Natural killer cell (primary cell): ENCODE measurements around the gene NFS1. TPM values are rescaled to one million over a fixed set of nuclear protein-coding genes. Genes with fewer than 3 reads are reported as not detected.

Experiments used
- ATAC-seq, 3 donors: fragments of 150-1000 bp in 2 of 3; fragments of 200-7000 bp in 1 of 3; cut with Tn5 transposase; 1 replicate in 1 of 3; 2 replicates in 2 of 3; pipeline ENCODE4 v1.10.0; 2021; ENCODE audit warnings: mild to moderate bottlenecking in 2 of 3, moderate library complexity in 2 of 3
- DNase-seq, 2 donors: peaks; one replicate each; pipeline versions ENCODE4 v3.0.0 to v3.0.0-alpha.2; 2013 to 2021; ENCODE audit warnings: mixed read lengths in 1 of 2
- H3K27ac ChIP-seq: one replicate; pipeline ENCODE4 v1.5.1; 2013; ENCODE audit warnings: mild to moderate bottlenecking, low read length
- H3K27me3 ChIP-seq: one replicate; pipeline ENCODE4 v1.6.1; 2013; ENCODE audit warnings: low read length; ENCODE audit not compliant: control insufficient read depth, insufficient read depth
- H3K36me3 ChIP-seq: one replicate; pipeline ENCODE4 v1.6.1; 2013; ENCODE audit warnings: low read length; ENCODE audit not compliant: control insufficient read depth, insufficient read depth
- H3K4me1 ChIP-seq: one replicate; pipeline ENCODE4 v1.6.1; 2013; ENCODE audit warnings: low read length; ENCODE audit not compliant: control insufficient read depth, insufficient read depth
- H3K4me3 ChIP-seq: one replicate; pipeline ENCODE4 v1.5.1; 2013; ENCODE audit warnings: low read length
- H3K9me3 ChIP-seq: one replicate; pipeline ENCODE4 v1.6.1; 2013; ENCODE audit warnings: low read length; ENCODE audit not compliant: control insufficient read depth, insufficient read depth
- H3K27ac Mint-ChIP-seq, 2 donors: one replicate each; pipeline ENCODE4 v1.8.0; 2022; ENCODE audit warnings: mild to moderate bottlenecking in 2 of 2, mixed read lengths in 2 of 2, moderate library complexity in 1 of 2
- H3K27me3 Mint-ChIP-seq, 2 donors: one replicate each; pipeline ENCODE4 v1.8.0; 2022; ENCODE audit warnings: low read depth in 2 of 2, mixed read lengths in 2 of 2
- H3K36me3 Mint-ChIP-seq: one replicate; pipeline ENCODE4 v1.8.0; 2022; ENCODE audit warnings: mixed read lengths
- H3K4me1 Mint-ChIP-seq, 2 donors: one replicate each; pipeline ENCODE4 v1.8.0; 2022; ENCODE audit warnings: mixed read lengths in 2 of 2
- H3K4me3 Mint-ChIP-seq: one replicate; pipeline ENCODE4 v1.8.0; 2022; ENCODE audit warnings: mild to moderate bottlenecking, moderate library complexity, mixed read lengths
- H3K9me3 Mint-ChIP-seq, 2 donors: one replicate each; pipeline ENCODE4 v1.8.0; 2022; ENCODE audit warnings: mixed read lengths in 2 of 2
- WGBS: methylation state at CpG from one replicate; pipeline ENCODE4 v1.1.7; 2013; ENCODE audit warnings: missing lambda C conversion rate; ENCODE audit not compliant: insufficient coverage; 5-methylcytosine and 5-hydroxymethylcytosine counted together
- intact Hi-C: fragments of 100-400 bp; cut with micrococcal nuclease; formaldehyde crosslinking; loops from one replicate; pipeline ENCODE4 v1.14.2; 2022
- total RNA-seq, 4 donors: library from RNA; stranded (reverse); fragments of 120-200 nt in 1 of 4; gene quantifications; one replicate each; pipeline versions ENCODE4 v1.2.3 to v1.2.4, GENCODE V29; 2013 to 2022
- TF ChIP-seq, protein P1 (sequence below): fragments of 200-600 bp; IDR thresholded peaks from one replicate; pipeline ENCODE4 v1.8.0; 2022; ENCODE audit warnings: antibody characterized with exemption

Gene NFS1
- total RNA-seq, 3 donors from 2014 or later (not counting 1 experiment from before 2014, with no cell fraction given) = 11.3 to 20.8 (median 16.0) TPM

DNA sequence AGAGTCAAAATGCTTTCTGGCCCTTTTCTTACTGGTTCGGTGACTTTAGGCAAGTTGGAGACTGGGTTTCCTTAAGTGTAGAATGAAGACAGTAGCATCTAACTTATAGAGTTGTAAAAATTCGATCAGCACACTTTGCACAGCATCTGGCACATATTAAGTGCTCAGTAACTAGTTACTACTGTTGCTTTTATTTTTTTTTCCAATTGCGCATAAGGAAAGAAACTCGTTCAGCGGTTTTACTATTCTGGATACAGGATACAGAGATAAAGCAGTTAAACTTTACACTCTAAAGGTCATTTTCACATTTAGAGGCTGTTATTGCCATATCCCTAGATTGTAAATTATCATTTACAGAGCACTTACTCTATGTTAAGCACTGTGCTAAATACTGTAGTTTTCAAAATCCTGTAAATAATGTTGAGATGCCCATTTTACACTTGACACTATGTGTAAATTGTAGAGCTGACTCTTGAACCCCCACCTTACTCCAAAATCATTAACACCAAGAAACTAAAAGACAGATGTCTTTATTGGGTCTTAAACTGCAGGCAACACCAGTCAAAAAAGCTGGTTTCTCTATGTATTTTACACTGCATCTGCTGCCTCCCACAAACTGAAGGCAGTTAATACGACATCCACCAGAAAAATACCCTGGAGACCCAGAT, 939 bp upstream of the NFS1 start:
- H3K27ac ChIP-seq = peak overlapping the region; percentile 93
- WGBS = 33% methylated on average over 6 of the region's 6 CpGs
- H3K27ac Mint-ChIP-seq = peak overlapping the region; percentile 89 to 96
- no peaks in the 10 kb centered on the region for H3K9me3 Mint-ChIP-seq
- no peaks in the 10 kb centered on the region for H3K27me3 Mint-ChIP-seq
- peak overlapping the region; percentile 95 for H3K4me3 ChIP-seq
- H3K36me3 ChIP-seq = peaks cover 42% of the 10 kb centered on the region
- H3K4me1 ChIP-seq = peaks cover 12% of the 10 kb centered on the region
- no peak for DNase-seq
- no peak for ATAC-seq
- H3K4me3 Mint-ChIP-seq = peak overlapping the region; percentile 99
- no peaks in the 10 kb centered on the region for H3K27me3 ChIP-seq
- H3K9me3 ChIP-seq = no peaks in the 10 kb centered on the region
- H3K36me3 Mint-ChIP-seq = peaks cover 19% of the 10 kb centered on the region
- H3K4me1 Mint-ChIP-seq = peaks cover 49 to 55% of the 10 kb centered on the region in 2 donors
- intact Hi-C loops = loop anchor here (1.0 to 10.0 kb wide), 4 partner anchors 38 to 235 kb away; partner anchors contain the start of genes CPNE1 and RBM12
- TF ChIP-seq, protein P1, sequence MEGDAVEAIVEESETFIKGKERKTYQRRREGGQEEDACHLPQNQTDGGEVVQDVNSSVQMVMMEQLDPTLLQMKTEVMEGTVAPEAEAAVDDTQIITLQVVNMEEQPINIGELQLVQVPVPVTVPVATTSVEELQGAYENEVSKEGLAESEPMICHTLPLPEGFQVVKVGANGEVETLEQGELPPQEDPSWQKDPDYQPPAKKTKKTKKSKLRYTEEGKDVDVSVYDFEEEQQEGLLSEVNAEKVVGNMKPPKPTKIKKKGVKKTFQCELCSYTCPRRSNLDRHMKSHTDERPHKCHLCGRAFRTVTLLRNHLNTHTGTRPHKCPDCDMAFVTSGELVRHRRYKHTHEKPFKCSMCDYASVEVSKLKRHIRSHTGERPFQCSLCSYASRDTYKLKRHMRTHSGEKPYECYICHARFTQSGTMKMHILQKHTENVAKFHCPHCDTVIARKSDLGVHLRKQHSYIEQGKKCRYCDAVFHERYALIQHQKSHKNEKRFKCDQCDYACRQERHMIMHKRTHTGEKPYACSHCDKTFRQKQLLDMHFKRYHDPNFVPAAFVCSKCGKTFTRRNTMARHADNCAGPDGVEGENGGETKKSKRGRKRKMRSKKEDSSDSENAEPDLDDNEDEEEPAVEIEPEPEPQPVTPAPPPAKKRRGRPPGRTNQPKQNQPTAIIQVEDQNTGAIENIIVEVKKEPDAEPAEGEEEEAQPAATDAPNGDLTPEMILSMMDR = no peak

DNA sequence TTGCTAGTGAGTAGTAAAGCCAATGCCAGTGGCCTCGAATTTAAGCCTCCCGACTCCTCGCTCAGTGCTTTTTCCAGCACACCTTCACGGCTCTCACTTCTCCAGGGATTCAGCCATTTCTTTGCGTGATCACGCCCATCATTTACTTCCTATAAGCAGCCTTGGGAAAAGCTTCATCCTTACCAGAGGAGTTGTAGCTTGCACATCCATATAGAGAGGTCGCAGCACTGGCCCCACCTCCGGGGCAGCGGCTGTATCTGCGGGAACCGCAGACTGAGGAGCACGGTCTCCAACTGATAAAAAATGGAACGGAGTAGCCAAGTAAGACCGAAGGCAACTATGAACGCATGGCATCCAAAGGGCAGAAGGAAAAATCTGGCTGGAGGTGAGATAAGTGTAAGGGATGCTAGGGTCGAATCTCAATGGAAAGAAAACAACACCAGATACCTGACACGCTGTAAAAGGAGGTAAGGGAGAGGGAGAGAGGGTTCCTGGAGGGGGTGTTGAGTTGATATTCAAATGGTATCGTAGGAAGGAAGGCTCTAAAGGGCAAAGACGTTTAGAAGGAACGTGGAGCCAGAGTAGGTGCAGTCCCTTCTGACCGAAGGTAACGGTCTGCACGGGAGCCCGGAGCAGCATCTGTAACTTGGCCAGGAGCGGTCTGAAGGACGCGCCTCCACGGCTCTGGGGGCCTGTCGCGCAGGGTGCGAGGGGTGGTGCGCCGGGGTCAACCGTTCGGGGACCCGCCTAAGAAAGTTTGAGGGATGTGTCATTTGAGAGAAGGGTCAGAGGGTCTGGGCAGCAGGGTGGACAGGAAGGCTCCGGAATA, 640 bp downstream of the NFS1 start:
- H3K27ac ChIP-seq = peak overlapping the region; percentile 74
- TF ChIP-seq, protein P1 = no peak
- H3K27me3 ChIP-seq = no peaks in the 10 kb centered on the region
- H3K4me1 ChIP-seq = peaks cover 12% of the 10 kb centered on the region
- no peaks in the 10 kb centered on the region for H3K27me3 Mint-ChIP-seq
- H3K4me1 Mint-ChIP-seq = peaks cover 33 to 44% of the 10 kb centered on the region in 2 donors
- H3K4me3 Mint-ChIP-seq = peak overlapping the region; percentile 99
- 10% methylated on average over 37 of the region's 37 CpGs for WGBS
- peaks cover 27% of the 10 kb centered on the region for H3K36me3 ChIP-seq
- H3K36me3 Mint-ChIP-seq = peaks cover 4% of the 10 kb centered on the region
- DNase-seq (no peak), ATAC-seq (peak; percentile 27 to 51 (median 34))
- intact Hi-C loops = loop anchor here (1.0 to 5.0 kb wide), 2 partner anchors 36 to 97 kb away; partner anchors contain the start of genes CPNE1 and RBM12
- H3K27ac Mint-ChIP-seq = peak overlapping the region; percentile 89 to 96
- peak overlapping the region; percentile 95 for H3K4me3 ChIP-seq
- H3K9me3 Mint-ChIP-seq = no peaks in the 10 kb centered on the region
- H3K9me3 ChIP-seq = no peaks in the 10 kb centered on the region

DNA sequence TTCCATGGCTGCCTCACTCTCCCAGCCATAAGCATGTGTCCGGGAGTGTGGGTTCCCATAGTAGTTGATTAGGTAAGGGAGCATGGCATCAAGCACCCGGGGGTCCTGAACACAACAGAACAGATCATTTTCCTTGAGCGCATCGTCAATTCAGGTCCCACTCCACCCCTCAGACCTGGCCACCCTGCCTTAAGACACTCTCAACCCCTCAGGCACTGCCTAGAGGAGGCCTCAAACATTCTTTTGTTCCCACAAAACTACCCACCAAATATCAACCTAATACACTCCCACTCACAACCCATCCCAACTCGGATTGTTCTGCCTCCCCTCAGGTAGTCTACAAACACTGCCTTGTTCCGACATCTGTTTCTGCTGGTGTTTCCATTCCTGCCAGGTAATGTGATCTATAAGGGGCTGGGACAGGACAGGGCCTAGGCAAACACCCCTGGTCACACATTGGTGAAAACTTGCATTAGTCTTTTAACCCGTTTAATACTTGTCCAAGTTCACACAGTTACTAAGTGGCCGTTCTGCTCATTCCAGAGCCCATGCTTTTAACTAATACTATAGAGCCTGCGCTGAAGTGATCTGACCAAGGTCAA, 1.4 kb downstream of the NFS1 start:
- H3K9me3 Mint-ChIP-seq = no peaks in the 10 kb centered on the region
- 90% methylated on average over 9 of the region's 9 CpGs for WGBS
- H3K36me3 ChIP-seq = peaks cover 20% of the 10 kb centered on the region
- TF ChIP-seq, protein P1 = no peak
- DNase-seq (no peak), ATAC-seq (no peak)
- H3K27ac Mint-ChIP-seq = peak overlapping the region; percentile 89 to 96
- H3K27ac ChIP-seq = no peak overlapping the region
- no peaks in the 10 kb centered on the region for H3K27me3 ChIP-seq
- peak overlapping the region; percentile 99 for H3K4me3 Mint-ChIP-seq
- no peak overlapping the region for H3K4me3 ChIP-seq
- H3K9me3 ChIP-seq = no peaks in the 10 kb centered on the region
- no peaks in the 10 kb centered on the region for H3K36me3 Mint-ChIP-seq
- intact Hi-C loops = loop anchor here (5.0 kb wide), 1 partner anchor 35 kb away; the partner anchor contains the start of genes CPNE1 and RBM12
- no peaks in the 10 kb centered on the region for H3K27me3 Mint-ChIP-seq
- peaks cover 32 to 41% of the 10 kb centered on the region in 2 donors for H3K4me1 Mint-ChIP-seq
- H3K4me1 ChIP-seq = peaks cover 12% of the 10 kb centered on the region
